Amygdala (tissue), 56 donors: ENCODE results near the gene TFAP2A.

Source experiments
- DNase-seq, 56 donors: peaks; one replicate each; lab custom pipeline; 2025; lab: John Stamatoyannopoulos, UW

Gene TFAP2A

GRCh38 chr6:10385524-10386132, 29.2 kb downstream of the TFAP2A start:
- no peak for DNase-seq

DNA sequence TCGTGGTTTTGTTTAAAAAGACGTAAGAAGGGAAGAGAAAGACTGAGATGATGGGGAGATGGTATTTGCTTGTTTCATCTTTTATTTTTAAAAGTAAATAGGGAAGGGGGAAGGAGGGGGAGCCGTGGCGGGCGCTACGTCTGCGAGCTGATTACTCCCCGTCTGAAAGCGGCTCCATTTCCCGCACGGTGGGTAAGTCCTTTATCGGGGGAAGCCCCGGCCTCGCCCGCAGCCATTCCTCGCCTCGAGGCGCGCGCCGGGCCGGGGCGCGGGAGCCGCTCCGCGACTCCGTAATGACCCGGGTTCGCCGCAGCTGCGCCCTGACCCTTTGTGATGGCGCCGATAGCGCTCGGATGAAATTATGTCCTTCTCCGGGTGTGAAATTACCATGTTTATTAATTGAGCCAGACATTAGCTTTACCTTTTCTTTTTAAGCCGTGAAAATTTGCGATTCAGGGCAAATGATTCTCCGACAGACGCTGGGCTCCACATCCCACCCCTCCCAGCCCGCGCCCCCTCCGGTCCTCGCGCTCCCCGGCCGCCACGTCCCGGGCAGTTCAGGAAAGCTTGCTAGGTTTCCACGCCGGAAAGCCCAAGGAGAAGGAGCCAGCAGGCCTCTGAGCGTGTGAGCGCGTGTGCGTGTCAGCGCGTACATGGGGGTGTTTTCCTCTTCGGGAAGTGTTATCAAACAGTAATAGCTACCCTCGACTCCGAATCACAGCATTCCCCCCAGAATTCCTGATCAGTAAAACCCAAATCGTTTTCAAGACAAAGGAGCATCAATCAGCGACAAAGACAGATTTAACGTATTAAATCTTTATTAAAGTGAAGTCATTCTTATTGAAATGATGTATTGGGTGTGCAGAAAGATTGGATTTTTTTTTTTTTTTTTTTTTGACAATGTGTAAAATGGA, 30.0 kb downstream of the TFAP2A start:
- no peak for DNase-seq

- DNase-seq, result no peak
These were observed 30.7 kb downstream of the TFAP2A start for GRCh38 chr6:10384091-10384609.

DNA sequence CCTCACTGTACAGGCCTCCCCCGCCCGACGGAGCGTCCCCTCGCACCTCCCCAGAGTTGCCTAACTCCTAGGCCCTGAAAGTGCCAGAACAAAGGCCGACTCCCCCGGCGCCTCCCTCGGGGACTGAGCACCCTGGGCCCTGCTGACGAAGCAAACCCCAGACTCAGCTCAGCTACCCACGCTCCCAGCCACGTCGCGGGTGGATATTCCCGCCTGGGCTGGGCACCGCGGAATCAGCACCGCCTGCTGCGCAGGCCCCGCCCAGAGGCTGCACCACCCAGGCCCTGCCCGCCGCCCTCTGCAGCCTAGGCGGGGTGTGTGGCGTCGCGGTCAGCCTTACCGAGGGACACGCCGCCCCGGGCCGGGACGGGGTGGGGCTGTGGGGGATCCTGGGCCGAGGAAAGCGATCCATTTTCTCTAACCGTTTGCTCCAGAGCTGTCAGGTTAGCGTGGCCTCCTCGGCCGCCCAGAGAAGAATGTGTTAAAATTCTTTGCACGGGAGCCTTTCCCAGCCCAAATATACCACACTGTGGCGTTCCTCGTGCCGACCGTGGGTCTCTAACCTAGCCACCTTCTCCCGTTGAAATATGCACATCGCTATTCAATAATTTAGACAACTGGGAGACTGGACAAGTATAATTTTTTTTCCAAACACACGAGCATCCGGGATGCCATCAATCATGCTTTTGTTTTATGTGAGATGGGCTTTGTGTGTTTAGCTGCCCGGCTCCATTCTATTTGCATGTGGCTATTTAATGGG, 31.4 kb downstream of the TFAP2A start:
- DNase-seq, result peak in 1 of 56 donors; percentile 2

DNA sequence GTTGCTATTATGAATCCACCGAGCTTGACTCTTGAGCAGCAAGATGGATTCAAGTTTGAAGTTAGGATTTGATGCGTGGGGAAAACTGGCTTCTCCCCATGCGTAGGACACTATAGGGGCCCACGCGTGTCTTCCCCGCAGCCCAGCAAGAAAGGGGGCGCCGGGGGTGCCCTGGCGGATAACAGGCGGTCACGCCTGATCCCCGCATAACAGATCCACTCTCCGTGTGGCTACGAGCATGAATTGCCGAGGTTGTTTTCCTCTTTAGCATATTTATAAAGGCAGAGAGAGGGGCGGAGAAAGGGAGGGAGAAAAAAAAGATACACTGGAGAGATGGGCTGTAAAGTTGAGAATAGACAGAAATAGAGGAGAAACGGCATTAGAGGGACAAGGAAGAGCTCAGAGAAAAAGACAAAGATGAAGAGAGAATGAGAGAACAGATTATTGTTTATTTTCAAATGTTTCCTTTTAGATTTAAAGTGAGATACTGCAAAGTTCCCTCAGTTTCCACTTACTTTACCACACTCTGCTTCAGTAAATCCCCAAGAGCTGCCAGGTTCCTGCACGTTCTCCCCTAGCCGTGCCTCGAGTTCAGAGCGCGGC, 32.0 kb downstream of the TFAP2A start:
- no peak for DNase-seq

- no peak for DNase-seq
These were observed 32.6 kb downstream of the TFAP2A start for GRCh38 chr6:10382322-10382721.

- DNase-seq, result no peak
These were observed 33.1 kb downstream of the TFAP2A start for GRCh38 chr6:10381830-10382208.

DNA sequence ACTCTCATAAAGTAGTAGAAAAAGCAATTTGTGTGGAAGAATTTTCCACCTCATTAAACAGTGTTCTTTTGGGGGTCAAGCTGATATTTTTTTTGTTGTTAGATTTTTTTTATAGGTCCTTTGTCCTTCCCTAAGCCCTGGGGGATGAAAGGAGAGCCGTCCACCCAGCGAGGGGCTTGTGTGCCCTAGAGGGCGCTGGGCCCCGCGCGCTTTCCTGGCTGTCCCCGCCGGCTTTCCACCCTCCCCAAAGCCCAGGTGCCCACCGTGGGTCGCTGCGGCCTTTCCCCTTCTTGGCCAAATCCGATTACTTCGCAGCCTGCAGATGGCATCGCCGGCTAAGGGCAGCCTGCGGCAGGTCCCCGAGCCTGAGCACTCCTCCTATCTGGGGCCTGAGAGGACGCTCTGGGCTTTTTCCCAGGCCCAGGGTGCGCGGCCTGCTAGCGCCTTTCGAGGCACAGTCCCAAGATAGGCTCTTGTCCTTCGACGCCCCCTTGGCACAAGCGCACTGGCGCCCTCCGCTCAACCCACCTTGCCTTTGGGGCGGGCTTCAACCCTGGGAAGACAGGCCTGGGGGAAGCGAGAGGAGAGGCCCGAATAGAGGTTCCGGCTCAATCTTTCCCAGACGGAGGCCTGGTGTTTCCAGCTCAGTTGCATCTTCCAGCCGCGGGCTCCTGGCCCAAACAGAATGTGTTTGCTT, 33.6 kb downstream of the TFAP2A start:
- DNase-seq, result no peak

GRCh38 chr6:10375391-10375969, 39.4 kb downstream of the TFAP2A start:
- no peak for DNase-seq

DNA sequence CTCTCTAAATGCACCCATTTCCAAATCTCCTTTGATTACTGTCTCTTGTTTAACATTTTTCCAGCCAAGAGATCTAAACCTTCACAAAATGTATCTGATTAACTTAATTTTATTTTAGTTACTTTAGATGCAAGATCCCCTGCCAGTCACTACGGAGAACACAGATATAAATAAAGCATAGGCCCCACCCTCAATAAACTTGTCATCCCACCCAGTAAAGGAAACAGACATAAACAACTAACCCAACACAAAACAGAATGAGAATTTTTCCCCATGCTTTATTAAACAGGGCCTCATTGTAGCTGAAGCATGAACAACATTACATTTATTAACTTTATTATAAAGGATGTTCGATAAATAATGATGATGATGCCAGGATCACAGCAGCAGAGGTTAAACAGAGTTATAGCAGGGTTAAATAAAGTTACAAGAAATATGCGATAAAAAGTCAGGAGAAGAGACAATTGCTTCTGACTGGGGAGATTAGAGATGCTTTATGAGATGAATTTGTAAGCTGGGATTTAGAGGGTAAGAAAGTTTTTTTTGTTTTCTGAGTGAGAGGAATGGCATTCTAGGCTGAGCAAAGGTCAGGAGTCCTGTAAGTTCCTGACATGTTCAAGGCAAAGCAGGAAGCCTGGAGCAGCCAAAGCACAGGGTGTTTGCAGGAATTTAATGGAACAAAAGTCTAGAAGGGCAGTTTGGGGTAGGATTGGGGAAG, 41.1 kb downstream of the TFAP2A start:
- DNase-seq, result no peak

DNA sequence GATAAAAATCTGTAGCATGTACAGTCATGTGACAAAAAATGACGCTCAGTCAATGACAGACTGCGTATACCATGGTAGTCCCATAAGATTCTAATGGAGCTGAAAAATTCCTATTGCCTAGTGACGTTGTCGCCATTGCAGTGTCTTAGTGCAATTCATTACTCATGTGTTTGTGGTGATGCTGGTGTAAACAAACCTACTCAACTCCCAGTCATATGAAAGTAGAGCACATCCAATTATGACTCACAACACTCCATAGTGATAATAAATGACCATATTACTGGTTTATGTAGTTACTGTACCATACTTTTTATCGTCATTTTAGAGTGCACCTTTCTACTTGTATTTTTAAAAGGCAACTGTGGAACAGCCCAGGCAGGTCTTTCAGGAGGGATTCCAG, 45.0 kb downstream of the TFAP2A start:
- DNase-seq, result no peak

DNA sequence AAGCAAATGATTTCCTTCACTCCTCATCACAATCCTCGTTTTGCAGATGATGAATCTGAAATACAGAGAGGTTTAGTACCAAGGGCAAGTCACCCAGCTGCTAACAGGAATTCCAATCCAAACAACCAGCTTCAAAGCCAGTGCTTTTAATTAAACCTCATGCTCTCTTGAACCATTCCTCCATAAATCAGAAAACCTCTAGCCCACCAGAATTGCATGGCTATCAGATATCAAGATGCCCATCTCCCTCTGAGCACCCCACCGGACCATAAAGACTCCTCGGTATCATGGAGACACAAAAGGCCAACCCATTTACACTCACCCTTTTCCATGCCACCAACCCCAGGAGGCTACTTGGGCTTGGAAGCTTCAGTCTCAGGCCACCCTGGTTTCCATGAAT, 46.0 kb downstream of the TFAP2A start:
- no peak for DNase-seq

GRCh38 chr6:10363911-10364310, 51.0 kb downstream of the TFAP2A start:
- DNase-seq, result no peak

DNA sequence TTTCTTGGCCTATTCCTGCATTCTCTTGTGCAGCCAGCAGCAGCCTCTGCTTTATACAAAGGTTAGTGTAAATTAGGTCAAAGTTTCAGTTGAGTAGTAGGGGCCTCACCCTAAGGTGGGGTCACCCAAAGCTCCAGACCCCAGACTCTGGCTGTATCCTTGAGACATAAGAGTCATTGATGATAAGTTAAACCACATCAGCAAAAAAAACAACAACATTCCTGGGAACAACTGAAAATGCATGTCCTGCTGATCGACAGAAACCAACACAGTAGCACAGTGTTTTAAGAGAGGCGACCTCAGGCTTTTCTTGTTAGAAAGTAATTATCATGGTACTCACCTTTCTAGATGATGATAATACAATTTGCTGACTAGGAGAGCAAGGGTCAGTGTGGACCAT, 52.6 kb downstream of the TFAP2A start:
- DNase-seq, result no peak

GRCh38 chr6:10361428-10361827, 53.4 kb downstream of the TFAP2A start:
- DNase-seq, result no peak

DNA sequence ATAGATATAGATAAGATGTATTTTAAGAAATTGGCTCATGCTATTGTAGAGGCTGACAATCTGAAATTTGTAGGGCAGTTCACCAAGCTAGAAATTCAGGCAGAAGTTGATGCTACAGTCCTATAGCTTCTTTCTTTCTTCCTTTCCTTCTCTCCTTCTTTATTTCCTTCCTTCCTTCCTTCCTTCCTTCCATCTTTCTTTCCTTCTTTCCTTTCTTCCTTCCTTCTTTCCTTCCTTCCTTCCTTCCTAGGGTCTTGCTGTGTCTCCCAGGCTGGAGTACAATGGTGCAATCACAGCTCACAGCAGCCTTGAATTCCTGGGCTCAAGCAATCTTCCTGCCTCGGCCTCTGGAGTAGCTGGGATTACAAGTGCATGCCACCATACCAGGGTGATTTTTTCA, 55.3 kb downstream of the TFAP2A start:
- no peak for DNase-seq

- no peak for DNase-seq
These were observed 59.7 kb downstream of the TFAP2A start for GRCh38 chr6:10355115-10355702.

- DNase-seq, result no peak
These were observed 63.1 kb downstream of the TFAP2A start for GRCh38 chr6:10351791-10352190.

GRCh38 chr6:10350720-10351119, 64.2 kb downstream of the TFAP2A start:
- DNase-seq, result no peak
